Chondrocyte (in vitro differentiated cells): ENCODE data around the gene RGL2. TPM values are rescaled to one million over a fixed set of nuclear protein-coding genes. Genes with fewer than 3 reads are reported as not detected.

Experiments used
- DNase-seq: peaks from one replicate; pipeline ENCODE4 v3.0.0; 2021; ENCODE audit warnings: mixed read lengths, low spot score
- H3K27ac Mint-ChIP-seq: one replicate; pipeline ENCODE4 v1.8.0; 2021; ENCODE audit warnings: mild to moderate bottlenecking, moderate library complexity, mixed read lengths; ENCODE audit not compliant: unreplicated experiment
- H3K27me3 Mint-ChIP-seq: 2 replicates; pipeline ENCODE4 v1.8.0; 2021; ENCODE audit warnings: low read depth, mixed read lengths
- H3K36me3 Mint-ChIP-seq: 2 replicates; pipeline ENCODE4 v1.8.0; 2021; ENCODE audit warnings: low read depth, mixed read lengths
- H3K4me1 Mint-ChIP-seq: 2 replicates; pipeline ENCODE4 v1.8.0; 2021; ENCODE audit warnings: low read depth, mild to moderate bottlenecking, mixed read lengths
- H3K4me3 Mint-ChIP-seq: one replicate; pipeline ENCODE4 v1.8.0; 2021; ENCODE audit warnings: mild to moderate bottlenecking, moderate library complexity, mixed read lengths; ENCODE audit not compliant: unreplicated experiment
- H3K9me3 Mint-ChIP-seq: 2 replicates; pipeline ENCODE4 v1.8.0; 2021; ENCODE audit warnings: low read depth, mixed read lengths
- total RNA-seq: library from RNA; stranded (reverse); gene quantifications from 3 replicates; pipeline ENCODE4 v1.2.1, GENCODE V29; 2021
- TF ChIP-seq, protein P1 (sequence below): fragments of 200-600 bp; sonication (generic); IDR thresholded peaks from 2 replicates; pipeline ENCODE4 v1.5.0; 2021; ENCODE audit warnings: antibody characterized with exemption, mild to moderate bottlenecking, moderate library complexity

The RGL2 gene
- total RNA-seq, 1 donor from 2014 or later: 50.5 TPM

DNA sequence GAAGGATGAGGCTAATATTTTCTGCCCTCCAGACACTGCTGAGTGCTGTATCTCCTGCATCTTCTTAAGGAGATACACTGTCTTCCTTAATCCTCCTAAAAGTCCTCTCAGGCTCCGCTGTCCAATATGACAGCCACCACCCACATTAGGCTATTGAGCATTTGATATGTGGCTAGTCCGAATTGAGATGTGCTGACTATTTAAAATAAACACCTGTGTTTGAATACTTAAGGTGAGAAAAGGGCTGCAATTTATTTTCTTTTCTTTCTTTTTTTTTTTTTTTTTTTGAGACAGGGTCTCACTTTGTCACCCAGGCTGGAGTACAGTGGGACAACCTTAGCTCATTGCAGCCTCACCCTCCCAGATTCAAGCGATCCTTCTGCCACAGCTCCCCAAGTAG lies 3.1 kb upstream of the RGL2 start:
- H3K27ac Mint-ChIP-seq: no peak overlapping the region
- H3K36me3 Mint-ChIP-seq: peaks cover 12% of the 10 kb centered on the region
- H3K4me3 Mint-ChIP-seq: no peak overlapping the region
- peaks cover 32% of the 10 kb centered on the region for H3K4me1 Mint-ChIP-seq
- H3K9me3 Mint-ChIP-seq: no peaks in the 10 kb centered on the region
- TF ChIP-seq, protein P1, sequence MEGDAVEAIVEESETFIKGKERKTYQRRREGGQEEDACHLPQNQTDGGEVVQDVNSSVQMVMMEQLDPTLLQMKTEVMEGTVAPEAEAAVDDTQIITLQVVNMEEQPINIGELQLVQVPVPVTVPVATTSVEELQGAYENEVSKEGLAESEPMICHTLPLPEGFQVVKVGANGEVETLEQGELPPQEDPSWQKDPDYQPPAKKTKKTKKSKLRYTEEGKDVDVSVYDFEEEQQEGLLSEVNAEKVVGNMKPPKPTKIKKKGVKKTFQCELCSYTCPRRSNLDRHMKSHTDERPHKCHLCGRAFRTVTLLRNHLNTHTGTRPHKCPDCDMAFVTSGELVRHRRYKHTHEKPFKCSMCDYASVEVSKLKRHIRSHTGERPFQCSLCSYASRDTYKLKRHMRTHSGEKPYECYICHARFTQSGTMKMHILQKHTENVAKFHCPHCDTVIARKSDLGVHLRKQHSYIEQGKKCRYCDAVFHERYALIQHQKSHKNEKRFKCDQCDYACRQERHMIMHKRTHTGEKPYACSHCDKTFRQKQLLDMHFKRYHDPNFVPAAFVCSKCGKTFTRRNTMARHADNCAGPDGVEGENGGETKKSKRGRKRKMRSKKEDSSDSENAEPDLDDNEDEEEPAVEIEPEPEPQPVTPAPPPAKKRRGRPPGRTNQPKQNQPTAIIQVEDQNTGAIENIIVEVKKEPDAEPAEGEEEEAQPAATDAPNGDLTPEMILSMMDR: no peak
- no peak for DNase-seq
- H3K27me3 Mint-ChIP-seq: no peaks in the 10 kb centered on the region

DNA sequence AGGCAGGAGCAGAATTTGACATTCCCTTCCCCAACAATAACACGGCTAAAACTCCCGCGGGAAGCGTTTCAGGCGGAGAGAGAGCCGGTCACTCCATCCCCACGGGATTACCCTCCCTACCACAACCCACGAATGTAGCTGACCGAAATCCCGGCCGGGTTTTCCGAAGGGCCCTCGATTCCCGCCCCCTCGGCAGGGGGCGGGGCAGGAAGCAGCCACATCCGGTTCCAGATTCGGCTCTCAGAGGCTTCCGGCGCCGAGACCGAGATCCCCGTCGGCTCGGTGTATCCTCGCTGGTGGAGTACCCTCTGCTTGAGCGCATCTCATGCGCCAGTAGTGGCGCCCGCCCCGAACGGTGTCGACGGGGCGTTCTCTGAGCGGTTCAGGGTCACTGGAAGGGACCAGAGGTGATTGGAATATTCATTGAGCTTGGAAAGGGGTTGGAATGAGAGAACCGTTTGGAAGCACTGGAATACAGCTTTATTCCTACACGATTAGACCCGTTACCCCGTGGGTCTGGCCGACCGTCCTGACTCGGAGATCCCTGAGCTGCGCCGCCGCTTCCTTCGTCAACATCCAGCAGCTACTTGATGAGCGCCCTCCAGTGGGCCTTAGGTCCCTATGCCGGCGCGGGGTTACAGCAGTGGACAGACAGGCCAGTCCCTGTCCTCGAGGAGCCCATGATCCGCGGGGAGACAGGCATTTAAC lies 649 bp upstream of the RGL2 start:
- no peaks in the 10 kb centered on the region for H3K9me3 Mint-ChIP-seq
- DNase-seq: peak; percentile 95
- TF ChIP-seq, protein P1: peak; percentile 91
- peak overlapping the region; percentile 99 for H3K27ac Mint-ChIP-seq
- no peaks in the 10 kb centered on the region for H3K27me3 Mint-ChIP-seq
- peak overlapping the region; percentile 98 for H3K4me3 Mint-ChIP-seq
- peaks cover 36% of the 10 kb centered on the region for H3K4me1 Mint-ChIP-seq
- H3K36me3 Mint-ChIP-seq: peaks cover 10% of the 10 kb centered on the region

DNA sequence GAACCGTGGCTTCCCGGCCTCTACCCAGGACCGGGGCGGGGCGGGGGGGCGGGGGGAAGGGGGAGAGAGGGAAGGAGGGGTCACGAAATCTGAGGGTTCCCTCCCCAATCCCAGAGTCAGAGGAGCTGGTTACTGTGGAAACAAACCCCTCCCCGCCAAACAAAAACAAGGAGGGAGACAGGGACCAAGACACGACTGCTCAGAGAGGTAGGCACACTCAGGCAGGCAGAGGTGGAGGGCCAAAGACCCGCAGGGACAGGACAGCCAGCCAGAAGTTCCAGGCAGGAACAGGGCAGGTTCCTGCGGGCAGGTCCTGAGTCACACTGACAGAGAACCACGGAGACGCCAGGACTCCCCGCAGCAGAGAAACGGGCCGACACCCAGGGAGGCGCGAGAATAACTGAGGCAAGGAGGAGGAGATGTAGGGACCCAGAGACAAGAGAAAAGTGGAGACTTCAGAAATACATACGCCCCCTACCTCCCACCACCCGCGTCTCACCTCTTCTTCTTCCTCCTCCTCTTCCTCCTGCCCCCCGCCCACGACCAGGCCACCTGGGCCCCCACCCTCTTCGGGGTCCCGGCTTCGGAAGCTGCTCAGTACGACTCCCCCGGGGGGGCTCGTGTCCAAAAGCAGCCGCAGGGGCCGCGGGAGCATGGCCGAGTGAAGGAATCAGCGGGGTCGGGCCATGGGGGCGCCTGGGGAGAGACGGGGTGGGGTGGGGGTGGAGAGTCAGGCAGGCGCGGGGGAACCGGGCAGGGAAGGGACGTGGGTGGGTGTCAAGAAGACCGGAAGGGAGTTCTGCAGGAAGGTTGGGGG lies 578 bp downstream of the RGL2 start:
- Mint-ChIP-seq H3K4me1 (peaks cover 36% of the 10 kb centered on the region), H3K27ac (peak overlapping the region; percentile 99), H3K4me3 (peak overlapping the region; percentile 98), H3K27me3 (no peaks in the 10 kb centered on the region), H3K36me3 (peaks cover 7% of the 10 kb centered on the region), H3K9me3 (no peaks in the 10 kb centered on the region)
- TF ChIP-seq, protein P1: peak; percentile 42
- no peak for DNase-seq

- TF ChIP-seq, protein P1: no peak
- peaks cover 36% of the 10 kb centered on the region for H3K4me1 Mint-ChIP-seq
- H3K36me3 Mint-ChIP-seq: peaks cover 7% of the 10 kb centered on the region
- H3K4me3 Mint-ChIP-seq: peak overlapping the region; percentile 98
- no peaks in the 10 kb centered on the region for H3K27me3 Mint-ChIP-seq
- DNase-seq: no peak
- H3K9me3 Mint-ChIP-seq: no peaks in the 10 kb centered on the region
- peak overlapping the region; percentile 74 for H3K27ac Mint-ChIP-seq
Measured at GRCh38 chr6:33297406-33297955, 1.3 kb downstream of the RGL2 start.

DNA sequence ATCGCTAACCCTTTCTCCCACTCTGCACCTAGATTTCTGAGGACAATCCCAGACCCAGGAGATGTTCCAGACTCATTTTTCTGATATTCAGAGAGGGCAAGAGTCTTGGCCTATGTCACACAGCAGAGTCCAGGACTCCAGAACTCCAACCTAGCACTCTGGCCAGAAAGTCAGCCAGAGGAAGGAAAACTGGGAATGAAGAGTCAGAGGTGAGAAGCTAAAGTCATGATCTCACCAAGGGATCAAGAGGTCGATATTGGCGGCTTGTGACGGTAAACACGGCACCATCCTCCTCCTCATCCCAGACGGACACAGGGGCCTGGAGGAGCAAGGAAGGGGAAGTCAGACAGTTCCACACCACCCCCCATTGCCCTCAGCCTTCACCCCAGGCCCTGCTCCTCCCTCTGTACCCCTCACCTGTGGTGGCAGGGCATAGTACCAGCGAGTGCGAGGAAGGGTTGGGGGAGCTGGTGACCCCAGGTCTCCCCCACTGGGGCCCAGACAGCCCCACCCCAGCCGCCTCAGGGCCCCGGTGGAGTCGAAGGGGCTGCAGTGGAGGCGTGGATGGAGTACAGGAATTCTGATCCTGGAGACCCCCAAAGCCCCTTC lies 1.8 kb downstream of the RGL2 start:
- no peaks in the 10 kb centered on the region for H3K9me3 Mint-ChIP-seq
- H3K4me1 Mint-ChIP-seq: peaks cover 36% of the 10 kb centered on the region
- TF ChIP-seq, protein P1: no peak
- H3K27me3 Mint-ChIP-seq: no peaks in the 10 kb centered on the region
- peak overlapping the region; percentile 74 for H3K27ac Mint-ChIP-seq
- peaks cover 8% of the 10 kb centered on the region for H3K36me3 Mint-ChIP-seq
- peak overlapping the region; percentile 98 for H3K4me3 Mint-ChIP-seq
- no peak for DNase-seq
